SK-N-DZ (cell line): ENCODE measurements around the gene ARFIP2. TPM values are rescaled to one million over a fixed set of nuclear protein-coding genes. Genes with fewer than 3 reads are reported as not detected.
"Not testable (repeated sequence)": the region's sequence is repeated elsewhere in the genome, so short reads cannot be mapped to it uniquely, and the experiment has no call there.

Experiments
- DNase-seq: peaks from one replicate; pipeline ENCODE4 v3.0.0-alpha.2; 2015; ENCODE audit warnings: low spot score
- polyA plus RNA-seq, 2 experiments: library from polyadenylated mRNA; depleted of rRNA; stranded (reverse); fragments of >200 nt; gene quantifications; 2 replicates each; pipeline ENCODE4 v1.2.3, GENCODE V29; 2014

The ARFIP2 gene, protein sequence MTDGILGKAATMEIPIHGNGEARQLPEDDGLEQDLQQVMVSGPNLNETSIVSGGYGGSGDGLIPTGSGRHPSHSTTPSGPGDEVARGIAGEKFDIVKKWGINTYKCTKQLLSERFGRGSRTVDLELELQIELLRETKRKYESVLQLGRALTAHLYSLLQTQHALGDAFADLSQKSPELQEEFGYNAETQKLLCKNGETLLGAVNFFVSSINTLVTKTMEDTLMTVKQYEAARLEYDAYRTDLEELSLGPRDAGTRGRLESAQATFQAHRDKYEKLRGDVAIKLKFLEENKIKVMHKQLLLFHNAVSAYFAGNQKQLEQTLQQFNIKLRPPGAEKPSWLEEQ
- 53.2 and 57.3 TPM in 2 replicates for polyA plus RNA-seq (2014; cell fraction: cytosol; rRNA removed)
- polyA plus RNA-seq (2014; cell fraction: nucleus; rRNA removed), result 117 and 126 TPM in 2 replicates

DNA sequence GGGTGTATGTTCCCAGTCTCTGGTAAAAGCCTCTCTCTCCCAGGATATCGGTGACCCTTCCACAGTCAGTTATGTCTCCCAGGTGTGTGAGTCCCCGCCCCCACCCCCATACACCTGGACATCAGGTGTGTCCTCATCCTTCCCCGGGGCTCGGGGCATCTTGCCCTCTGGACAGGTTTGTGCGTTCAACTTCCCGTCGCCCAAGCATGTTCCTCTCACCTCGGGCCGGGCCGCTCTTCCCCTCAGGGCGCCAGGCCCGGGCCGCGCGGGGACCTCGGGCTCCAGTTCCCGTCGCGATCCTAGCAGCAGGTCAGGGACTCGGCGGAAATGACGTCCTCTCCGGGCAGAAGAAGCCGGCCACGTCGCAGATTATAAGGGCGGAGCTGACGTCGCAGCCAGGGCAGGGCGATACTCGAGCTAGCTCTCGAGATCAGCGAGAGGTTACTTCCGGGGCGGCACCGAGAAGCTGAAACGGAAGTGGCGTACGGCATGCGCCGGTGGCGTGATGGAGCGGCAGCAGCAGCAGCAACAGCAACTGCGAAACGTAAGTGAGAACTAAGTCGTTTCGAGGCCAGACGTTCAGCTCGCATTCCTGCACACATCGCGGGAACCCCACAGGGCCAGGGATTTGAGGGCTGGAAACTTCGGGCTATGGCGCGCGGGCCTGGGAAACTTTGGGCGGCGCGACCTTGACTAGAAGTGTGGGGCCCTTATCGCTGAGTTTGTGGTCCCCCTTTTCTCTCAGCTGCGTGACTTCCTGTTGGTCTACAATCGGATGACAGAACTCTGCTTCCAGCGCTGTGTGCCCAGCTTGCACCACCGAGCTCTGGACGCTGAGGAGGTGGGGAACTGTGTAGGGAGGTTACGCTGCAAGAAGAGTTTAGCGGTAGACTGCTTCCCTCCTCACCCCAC, at the start of gene ARFIP2, which contains the start of gene TIMM10B:
Gene ARFIP2 (minus strand): TSS at position 320 of the 912 bp plus-strand sequence. CDS start 910 bp downstream, outside the sequence.
Gene TIMM10B (plus strand): TSS at position 490 of the 912 bp plus-strand sequence. CDS start 16 bp downstream, at position 506.
- DNase-seq, result peak; percentile 97

DNA sequence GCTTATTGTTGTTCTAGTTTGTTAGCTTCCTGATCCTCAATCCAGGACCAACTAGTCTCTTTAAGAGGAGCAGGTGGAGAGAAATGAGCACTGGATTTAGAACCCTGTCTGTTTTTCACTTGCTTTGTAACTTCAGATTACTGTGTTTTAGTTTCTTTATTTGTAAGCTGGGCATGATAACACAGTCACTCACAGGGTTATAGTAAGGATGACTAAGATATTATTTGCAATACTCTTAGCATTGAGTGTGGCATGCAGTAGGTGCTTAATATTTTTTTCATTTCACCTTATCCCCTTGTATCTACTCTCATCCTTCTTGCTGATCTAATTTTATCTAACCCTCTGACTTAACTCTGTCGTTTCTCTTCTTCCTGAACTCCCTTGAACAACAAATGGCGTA, 49.7 kb upstream of the ARFIP2 start:
- DNase-seq, result no peak

DNA sequence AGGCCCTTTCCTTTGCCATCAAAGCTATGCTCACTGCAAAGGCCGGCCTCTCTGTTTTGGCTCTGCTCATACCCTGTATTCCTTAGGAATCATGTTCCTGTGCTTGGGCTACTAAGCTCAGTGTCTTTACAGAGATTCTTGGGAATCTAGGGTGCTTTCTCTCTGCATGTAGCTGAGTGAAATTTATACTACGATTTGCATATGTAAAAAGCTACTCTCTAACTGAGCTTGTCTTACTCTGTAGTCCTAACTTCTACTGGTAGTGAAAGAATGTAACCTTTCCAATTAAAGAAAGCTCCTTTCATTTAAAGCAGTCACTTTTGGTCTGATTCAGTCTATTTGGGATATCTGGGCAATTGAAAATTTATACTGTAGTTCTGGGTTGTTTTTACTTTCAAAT, 48.1 kb upstream of the ARFIP2 start:
- no peak for DNase-seq

DNA sequence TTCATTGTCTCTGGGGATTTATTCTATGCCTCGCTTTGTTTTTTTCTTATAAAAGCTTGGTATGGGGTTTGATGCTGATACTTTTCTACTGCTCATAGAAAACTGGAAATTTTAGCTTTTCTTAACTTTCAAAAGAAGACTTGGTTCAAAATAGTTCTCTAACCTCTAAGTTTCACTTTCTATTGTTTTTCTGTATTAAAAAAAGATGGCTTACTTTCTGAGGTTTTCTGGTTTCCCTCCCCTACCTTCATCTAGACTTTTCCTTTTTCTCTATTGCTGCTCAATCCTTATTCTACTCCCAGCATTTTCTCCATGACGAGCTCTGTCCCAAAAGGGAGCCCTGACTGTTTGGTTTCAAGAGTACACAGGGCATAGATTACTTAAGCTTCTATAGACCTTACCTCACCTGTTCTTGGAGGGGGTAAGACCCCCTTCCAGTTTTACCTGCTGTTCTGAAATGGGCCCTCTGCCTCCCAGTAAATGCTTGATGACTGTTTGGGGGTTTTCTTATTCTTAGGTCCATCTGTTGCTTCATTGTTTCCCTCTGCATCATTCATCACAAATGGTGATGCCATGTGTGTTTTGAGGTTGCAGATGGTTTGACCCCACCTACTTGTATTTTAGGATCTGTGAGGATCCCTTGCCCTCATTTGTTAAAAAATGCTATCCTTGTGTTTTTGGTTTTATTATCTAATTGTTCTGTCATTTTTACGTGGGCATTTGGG, 45.4 kb upstream of the ARFIP2 start:
- no peak for DNase-seq

DNA sequence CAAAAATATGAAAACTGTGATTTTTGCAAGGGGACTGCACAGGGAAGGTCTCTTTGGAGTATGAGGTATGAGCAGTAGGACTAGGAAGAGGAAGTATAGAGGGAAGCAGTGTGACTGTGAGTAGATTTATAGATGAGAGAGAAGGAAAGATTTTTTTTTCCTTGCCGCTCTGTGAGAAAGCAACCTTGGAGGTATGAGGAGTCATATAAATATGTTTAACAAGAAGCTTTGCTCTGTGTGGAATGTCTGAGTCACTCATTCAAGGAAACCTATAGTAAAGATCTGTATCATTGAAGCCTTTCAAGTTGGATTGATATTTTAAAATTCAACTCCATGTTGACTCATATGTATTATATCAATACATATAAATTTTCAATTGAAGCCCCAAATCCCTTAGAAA, 42.1 kb upstream of the ARFIP2 start:
- DNase-seq, result no peak

DNA sequence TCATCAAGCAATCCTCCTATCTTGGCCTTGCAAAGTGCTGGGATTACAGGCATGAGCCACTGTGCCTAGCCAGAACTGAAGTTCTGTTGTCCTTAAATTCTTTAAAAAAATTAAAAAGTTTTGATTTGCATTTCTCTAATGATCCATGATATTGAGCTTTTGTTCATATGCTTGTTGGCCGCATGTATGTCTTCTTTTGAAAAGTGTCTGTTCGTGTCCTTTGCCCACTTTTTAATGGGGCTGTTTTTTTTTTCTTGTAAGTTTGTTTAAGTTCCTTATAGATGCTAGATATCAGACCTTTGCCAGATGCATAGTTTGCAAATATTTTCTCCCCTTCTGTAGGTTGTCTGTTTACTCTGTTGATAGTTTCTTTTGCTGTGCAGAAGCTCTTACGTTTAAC, 40.8 kb upstream of the ARFIP2 start:
- not testable (repeated sequence) for DNase-seq

DNA sequence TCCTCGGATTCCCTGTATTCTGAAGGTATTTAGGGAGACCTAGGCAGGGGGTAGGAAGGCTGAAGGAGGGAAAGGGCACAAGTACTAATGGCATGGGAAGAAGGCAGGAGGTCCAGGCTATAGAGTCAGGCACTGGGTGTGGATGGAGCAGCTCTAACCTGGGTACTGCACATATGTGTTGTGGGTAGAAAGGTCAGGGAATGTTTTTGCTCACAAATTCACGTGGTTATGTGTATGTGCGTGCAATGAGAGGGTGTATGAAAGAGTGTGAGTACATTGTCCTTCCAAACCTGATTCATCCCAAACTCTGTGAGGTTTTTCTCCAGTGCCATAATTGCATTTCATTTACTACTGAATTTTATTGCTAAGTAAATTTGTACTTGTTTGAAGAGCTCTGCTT, 39.1 kb upstream of the ARFIP2 start:
- no peak for DNase-seq

DNA sequence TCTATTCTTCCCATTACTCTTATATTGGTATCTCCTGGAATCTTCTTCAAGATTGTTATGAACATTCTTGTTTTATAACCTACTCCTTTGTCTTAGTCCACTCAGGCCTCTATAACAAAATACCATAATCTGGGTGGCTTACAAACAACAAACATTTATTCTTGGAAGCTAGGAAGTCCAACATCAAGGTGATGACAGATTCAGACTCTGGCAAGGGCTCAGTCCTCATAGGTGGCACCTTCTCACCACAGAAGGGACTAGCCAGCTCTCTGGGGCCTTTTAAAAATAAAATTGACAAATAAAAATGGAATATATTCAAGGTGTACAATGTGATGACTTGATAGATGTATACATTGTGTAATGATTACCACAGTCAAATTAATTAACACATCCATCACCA, 35.7 kb upstream of the ARFIP2 start:
- no peak for DNase-seq

DNA sequence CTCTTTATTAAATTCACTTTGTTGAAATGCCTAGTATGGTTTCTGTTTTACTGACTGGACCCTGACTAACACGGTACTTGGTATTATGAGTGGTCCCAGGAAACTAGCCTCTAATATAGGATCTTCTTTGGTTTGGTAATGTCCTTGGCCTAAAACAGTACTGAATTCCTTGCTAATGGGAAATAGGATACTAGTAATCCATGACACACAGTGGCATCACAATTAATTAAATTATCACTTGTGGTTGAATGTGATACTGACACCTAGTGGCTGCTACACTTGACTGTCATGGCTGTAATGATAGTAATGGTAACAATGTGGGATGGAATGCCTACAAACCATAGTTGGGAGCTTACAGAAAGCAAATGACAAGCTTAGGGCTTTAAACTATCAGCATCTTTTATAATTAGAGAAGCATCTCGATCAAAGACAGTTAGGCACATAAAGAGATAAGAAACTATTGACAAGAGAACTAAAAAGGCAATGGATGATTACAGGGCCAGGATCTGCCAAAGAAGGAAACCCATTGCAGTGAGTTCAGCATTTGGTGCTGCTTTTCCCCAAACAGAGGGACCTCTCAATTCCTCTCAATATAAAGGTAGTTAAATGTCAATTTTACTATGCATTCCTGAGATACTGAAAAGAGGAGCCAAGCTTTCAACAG, 24.6 kb upstream of the ARFIP2 start:
- peak; percentile 59 for DNase-seq

DNA sequence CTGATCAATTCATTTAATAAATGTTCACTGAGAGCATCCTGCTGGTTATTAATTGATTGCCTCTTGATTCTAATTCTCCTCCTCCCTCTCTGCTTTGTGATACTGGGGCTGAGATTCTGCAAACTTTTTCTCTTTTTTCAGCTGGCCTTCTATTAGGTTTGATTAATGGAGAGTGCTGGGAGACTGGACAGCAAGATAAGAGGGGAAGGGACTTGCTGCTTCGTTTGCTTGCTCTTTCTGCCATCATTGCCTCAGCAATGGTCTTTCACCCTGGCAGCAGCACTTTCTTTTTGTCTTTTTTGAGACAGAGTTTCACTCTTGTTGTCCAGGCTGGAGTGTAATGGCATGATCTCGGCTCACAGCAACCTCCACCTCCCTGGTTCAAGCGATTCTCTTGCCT, 23.0 kb upstream of the ARFIP2 start:
- no peak for DNase-seq

DNA sequence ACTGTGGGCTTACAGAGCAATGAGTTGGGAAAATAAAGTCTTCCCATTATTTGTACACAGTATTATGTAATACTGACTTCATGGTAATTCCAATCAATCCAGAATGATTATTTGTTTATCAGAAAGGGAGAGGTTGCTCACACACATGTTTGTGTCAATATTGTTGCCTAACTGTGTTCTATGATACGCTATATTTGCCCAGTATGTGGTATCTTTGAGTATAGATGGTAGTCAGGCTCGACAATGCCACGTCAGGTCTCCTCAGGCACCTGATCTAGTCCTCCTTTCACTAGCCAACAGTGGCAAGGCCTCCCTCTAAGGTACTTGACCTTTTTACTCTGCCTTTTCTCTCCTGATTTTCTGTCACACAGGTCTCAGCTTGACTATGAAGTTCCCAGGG, 21.3 kb upstream of the ARFIP2 start:
- no peak for DNase-seq

DNA sequence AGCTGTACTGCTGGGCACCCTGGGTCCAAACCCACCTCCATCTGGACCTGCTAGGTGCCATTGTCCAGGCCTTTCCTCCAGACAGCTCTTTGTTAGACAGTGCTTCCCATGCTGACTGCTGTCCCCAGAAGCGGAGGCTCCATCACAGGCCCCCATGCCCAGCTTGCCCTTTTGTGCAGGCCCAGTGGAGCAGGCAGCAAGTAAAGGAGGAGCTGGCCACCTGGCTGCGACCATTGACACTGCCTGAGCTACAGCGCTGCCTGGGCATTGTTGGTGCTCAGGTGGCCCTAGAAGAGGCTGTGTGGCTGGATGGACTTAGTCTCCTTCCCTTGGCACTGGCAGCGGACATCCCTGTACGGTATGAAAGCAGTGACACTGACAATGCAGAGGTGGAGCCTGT, 17.4 kb upstream of the ARFIP2 start:
- no peak for DNase-seq

DNA sequence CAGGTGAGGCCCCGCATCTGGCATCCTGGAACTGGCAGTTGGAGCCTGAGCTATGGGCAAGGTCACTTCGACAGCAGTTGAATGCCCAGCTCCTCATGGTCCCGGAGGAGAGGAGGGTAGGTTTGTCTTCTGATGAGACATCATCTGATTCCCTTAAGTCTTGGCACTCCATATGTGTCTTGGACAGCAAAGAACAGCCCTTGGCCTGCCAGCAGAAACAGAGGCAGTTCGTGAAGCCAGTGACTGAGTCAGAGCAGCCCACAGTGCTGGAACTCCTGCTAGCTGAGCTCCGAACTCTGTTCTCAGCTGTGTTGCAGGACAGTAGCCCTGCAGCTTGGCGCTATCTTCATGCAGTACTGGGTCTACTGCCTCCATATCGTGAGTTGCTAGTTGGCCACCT, 17.0 kb upstream of the ARFIP2 start:
- DNase-seq, result no peak

DNA sequence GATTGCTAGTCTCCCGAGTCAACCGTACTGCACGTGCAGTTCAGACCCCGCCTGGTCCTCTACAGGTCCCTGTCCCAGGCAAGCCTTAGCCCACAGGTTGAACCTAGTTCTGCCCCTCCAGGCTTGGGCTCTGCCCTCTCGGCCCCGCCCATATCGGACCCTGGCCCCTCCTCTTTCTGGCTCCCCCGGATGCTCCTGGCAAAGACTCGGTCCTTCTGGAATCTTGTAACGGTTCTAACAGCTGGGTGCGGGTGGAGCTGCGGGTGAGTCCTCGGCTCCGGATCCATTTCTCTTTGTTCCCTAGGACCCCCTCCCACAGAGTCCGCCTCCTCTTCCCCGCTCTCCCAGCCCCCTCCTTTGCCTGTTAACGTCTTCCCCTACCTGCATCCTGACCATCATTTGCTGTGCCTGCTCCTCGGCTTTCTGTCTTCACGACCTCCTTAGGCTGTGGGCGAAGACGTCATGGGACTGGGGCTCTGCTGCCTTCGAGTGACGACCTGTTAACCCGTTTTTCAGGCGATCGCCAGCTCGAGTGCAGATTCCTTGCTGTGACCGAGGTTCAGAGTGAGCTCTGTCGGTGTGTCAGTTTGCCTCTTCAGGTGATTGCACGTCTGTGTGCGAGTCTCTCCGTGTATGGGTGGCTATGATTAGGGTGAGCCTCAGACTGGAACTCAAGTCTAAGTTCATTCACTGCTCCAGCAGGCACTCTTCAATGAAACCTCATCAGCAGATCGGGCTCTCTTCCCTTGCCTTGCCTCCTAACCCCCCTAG, 16.1 kb upstream of the ARFIP2 start, which contains the start of gene DNHD1:
Gene DNHD1 (plus strand): TSS at position 212 of the 771 bp plus-strand sequence. CDS start 936 bp downstream, outside the sequence.
- no peak for DNase-seq

DNA sequence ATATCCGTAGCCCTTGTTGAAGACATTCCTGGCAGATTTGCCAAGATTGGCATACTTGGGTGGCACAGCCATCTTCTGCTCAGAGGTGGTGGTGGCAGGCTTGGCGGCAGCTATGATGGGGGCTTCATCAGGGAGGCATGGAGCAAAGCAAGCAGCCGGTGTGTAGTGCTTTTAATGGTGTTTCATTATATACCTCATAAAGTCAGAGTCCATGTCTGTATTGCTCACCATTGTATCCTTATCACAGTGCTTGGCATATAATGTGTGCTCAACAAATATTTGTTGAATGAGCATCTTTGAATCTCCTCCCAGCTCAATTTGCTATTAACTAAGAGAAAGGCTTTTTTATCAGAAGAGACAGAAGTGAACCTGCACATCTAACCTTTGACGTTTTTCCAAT, 8.2 kb upstream of the ARFIP2 start:
- DNase-seq, result no peak

DNA sequence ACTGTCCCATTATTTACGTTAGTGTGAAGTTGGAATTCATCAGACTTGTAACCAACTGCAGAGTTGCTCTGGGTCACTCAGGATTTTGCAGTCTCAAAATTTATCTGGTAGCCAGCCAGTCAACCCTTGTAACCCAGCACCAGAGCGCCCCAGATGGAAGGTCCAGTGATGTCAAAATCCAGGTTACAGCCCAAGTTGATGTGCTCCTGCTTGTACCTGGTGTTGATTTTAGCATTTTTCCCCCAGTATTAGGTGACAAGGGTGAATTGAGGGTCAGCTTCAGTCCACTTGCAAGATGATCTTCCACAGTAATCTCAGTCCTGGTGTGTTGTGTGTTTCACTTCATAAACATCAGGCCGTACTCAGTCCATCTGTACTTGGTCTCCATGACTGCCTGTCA, 7.7 kb upstream of the ARFIP2 start:
- no peak for DNase-seq

DNA sequence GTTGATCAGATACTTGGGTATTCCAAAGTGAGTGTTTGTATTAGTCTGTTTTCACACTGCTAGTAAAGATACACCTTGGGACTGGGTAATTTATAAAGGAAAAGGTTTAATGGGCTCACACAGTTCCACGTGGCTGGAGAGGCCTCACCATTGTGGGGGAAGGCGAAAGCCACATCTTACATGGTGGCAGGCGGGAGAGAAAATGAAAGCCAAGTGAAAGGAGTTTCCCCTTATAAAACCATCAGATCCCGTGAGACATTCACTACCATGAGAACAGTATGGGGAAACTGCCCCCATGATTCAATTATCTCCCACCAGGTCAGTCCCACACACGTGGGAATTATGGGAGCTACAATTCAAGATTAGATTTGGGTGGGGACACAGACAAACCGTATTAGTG, 7.2 kb upstream of the ARFIP2 start:
- DNase-seq, result no peak

DNA sequence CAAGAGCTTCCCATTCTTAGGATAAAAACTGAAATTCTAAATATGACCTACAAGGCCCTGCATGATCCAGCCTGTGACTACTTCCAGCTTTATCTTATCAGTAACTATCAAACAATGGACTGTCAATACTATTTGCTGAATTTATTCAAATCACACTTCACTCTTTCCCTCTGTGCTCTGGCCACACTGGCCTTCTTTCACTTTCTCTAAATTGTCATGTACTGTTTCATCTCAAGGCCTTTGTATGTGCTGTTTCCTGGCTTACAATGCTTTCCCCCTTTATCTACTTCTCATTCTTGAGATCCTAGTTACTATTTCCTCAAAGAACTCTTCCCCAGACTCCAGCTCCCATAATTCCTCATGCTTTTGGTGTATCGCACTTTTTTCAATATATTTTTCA, 5.8 kb upstream of the ARFIP2 start:
- no peak for DNase-seq

DNA sequence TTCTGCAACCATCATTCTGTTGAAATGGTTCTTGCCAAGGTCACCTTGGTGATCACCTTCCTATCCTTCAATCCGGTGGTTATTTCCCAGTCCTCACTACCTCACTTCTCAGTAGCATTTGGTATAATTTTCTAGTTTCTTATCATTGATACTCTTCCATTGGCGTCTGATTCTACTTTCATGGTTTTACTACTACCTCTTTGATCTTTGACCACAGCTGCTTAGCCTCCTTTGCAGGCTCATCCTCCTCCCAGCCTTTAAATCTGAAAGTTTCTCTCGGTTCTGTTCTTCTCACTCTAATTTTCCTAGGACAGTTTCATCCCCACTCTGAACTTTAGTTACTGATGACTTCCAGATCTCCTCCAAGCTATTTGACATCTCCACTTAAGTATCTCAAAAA, 5.1 kb upstream of the ARFIP2 start:
- no peak for DNase-seq

DNA sequence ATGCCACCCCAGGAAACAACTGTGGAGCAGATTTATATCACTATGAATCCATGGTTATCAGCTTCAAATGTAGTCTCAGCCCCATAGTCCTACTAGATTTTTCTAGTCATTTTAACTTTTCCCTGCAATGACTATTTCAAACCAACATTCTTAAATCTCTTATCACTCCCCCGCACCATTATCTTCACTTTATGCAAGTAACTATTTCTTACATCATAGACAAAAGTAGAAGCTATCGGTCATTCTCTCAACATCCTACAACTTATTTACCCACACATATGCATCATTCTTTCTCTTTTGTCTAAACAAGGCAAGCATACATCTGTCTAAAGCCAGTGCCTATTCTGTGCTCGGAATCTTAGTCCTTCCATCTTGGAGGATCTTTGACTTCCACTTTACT, 4.5 kb upstream of the ARFIP2 start:
- DNase-seq, result no peak
